K562 (cell line): Measurements from ENCODE around the gene TMEM247. TPM values are rescaled to one million over a fixed set of nuclear protein-coding genes. Genes with fewer than 3 reads are reported as not detected.

Source experiments
- ATAC-seq: fragments of 200-7000 bp; cut with Tn5 transposase; 3 replicates; pipeline ENCODE4 v1.9.1; 2020; ENCODE audit warnings: moderate library complexity
- BruUV-seq: library from RNA; stranded (reverse); fragments of 400-500 nt; replicated peaks from 2 replicates; lab custom pipeline; 2021; lab: Mats Ljungman, UMichigan
- CTCF ChIA-PET: fragments of 300-600 bp; formaldehyde crosslinking; extraction: SDS; loops from one replicate; lab custom pipeline; 2021; ENCODE audit warnings: low intra/inter-chr PET ratio; lab: Yijun Ruan, JAX
- POLR2A ChIA-PET: fragments of 300-600, 350-650 bp; sonication (Branson Sonifier 250); formaldehyde crosslinking; extraction: SDS; loops from one replicate; lab custom pipeline; 2021; ENCODE audit warnings: antibody characterized with exemption, inconsistent platforms; lab: Yijun Ruan, JAX
- DNase-seq, 4 experiments: peaks; one replicate each; pipeline versions ENCODE4 v3.0.0 to v3.0.0-alpha.2; 2011 to 2018; ENCODE audit warnings: low spot score in 3 of 4, mixed read lengths in 3 of 4; ENCODE audit errors: extremely low read depth in 1 of 4
- FAIRE-seq: peaks from 2 replicates; lab custom pipeline; 2011; peaks lifted over from hg19 to GRCh38; lab: Jason Lieb, UNC
- H2AFZ ChIP-seq: 2 replicates; pipeline ENCODE4 v1.6.0; 2011; ENCODE audit warnings: low read depth, low read length, control low read depth, inconsistent platforms
- H3K27ac ChIP-seq: fragments of 200-600 bp; 3 replicates; pipeline ENCODE4 v1.8.0; 2011; ENCODE audit warnings: low read depth, mild to moderate bottlenecking, control low read depth, inconsistent platforms, low read length, moderate library complexity, mixed read lengths; ENCODE audit errors: extremely low read depth
- H3K27me3 ChIP-seq, 2 experiments: fragments of 300-600 bp in 1 of 2; 2 replicates in 1 of 2; 3 replicates in 1 of 2; pipeline versions ENCODE4 v1.6.0 to v1.8.0; 2011; ENCODE audit warnings: inconsistent platforms in 2 of 2, low read length in 2 of 2, mild to moderate bottlenecking in 1 of 2, mixed read lengths in 1 of 2, moderate library complexity in 1 of 2; ENCODE audit not compliant: control insufficient read depth in 2 of 2, insufficient read depth in 2 of 2
- H3K36me3 ChIP-seq: fragments of 300-600 bp; 3 replicates; pipeline ENCODE4 v1.8.0; 2011; ENCODE audit warnings: mild to moderate bottlenecking, low read length, inconsistent platforms; ENCODE audit not compliant: control insufficient read depth, insufficient read depth
- H3K4me1 ChIP-seq, 2 experiments: fragments of 200-600 bp in 1 of 2; replicated peaks in 1 of 2; 2 replicates in 1 of 2; 3 replicates in 1 of 2; pipeline versions ENCODE4 v1.5.1 to v1.8.0; 2011; ENCODE audit warnings: inconsistent platforms in 2 of 2, low read length in 2 of 2, mild to moderate bottlenecking in 1 of 2, mixed read lengths in 1 of 2, moderate library complexity in 1 of 2; ENCODE audit not compliant: control insufficient read depth in 2 of 2, insufficient read depth in 2 of 2
- H3K4me2 ChIP-seq: 2 replicates; pipeline ENCODE4 v1.6.1; 2011; ENCODE audit warnings: low read length, control low read depth, inconsistent platforms, mixed read lengths; ENCODE audit not compliant: insufficient read depth
- H3K4me3 ChIP-seq: fragments of 200-600 bp; sonication (generic), shearing (Covaris generic); 2 replicates; pipeline ENCODE4 v1.5.1; 2016; ENCODE audit warnings: control low read depth, inconsistent platforms
- H3K79me2 ChIP-seq: fragments of 200-600 bp; 3 replicates; pipeline ENCODE4 v1.8.0; 2011; ENCODE audit warnings: low read length, inconsistent platforms; ENCODE audit not compliant: control insufficient read depth, insufficient read depth
- H3K9ac ChIP-seq, 2 experiments: 2 replicates each; pipeline versions ENCODE4 v1.6.0 to v1.6.1; 2011; ENCODE audit warnings: low read depth in 2 of 2, low read length in 2 of 2, control low read depth in 1 of 2, inconsistent platforms in 1 of 2, mild to moderate bottlenecking in 1 of 2, mixed read lengths in 1 of 2; ENCODE audit not compliant: insufficient read depth in 1 of 2
- H3K9me1 ChIP-seq: one replicate; pipeline ENCODE4 v1.6.0; 2011; ENCODE audit warnings: inconsistent platforms, mild to moderate bottlenecking, low read length, moderate library complexity; ENCODE audit not compliant: control insufficient read depth, insufficient read depth
- H3K9me3 ChIP-seq: replicated peaks from 2 replicates; pipeline ENCODE4 v1.5.1; 2011; ENCODE audit warnings: low read depth, low read length, inconsistent platforms; ENCODE audit not compliant: control insufficient read depth, insufficient read depth
- H4K20me1 ChIP-seq: replicated peaks from 2 replicates; pipeline ENCODE4 v1.6.1; 2011; ENCODE audit warnings: low read length, inconsistent platforms, mixed read lengths; ENCODE audit not compliant: control insufficient read depth, insufficient read depth
- CBX1 ChIP-seq: sonication (generic); IDR thresholded peaks from 2 replicates; pipeline ENCODE4 v1.6.1; 2016; ENCODE audit warnings: antibody characterized with exemption, low read depth, mild to moderate bottlenecking
- CREM ChIP-seq: IDR thresholded peaks from 2 replicates; pipeline ENCODE4 v1.6.1; 2014; ENCODE audit warnings: antibody characterized with exemption, low read depth
- POLR2G ChIP-seq: fragments of 200-400 bp; formaldehyde crosslinking; IDR thresholded peaks from 2 replicates; pipeline ENCODE4 v1.6.1; 2017; ENCODE audit warnings: low read depth, mild to moderate bottlenecking, antibody characterized with exemption, low read length, moderate library complexity
- RB1 ChIP-seq: fragments of 450-650 bp; IDR thresholded peaks from 2 replicates; pipeline ENCODE4 v1.6.1; 2017; ENCODE audit warnings: low read depth, mild to moderate bottlenecking
- RCOR1 ChIP-seq, 2 experiments: IDR thresholded peaks; 2 replicates each; pipeline ENCODE4 v1.6.1; 2012; ENCODE audit warnings: low read depth in 2 of 2, low read length in 2 of 2, borderline replicate concordance in 1 of 2, improper control_type of control experiment in 1 of 2
- STAG1 ChIP-seq: sonication (generic); formaldehyde crosslinking; IDR thresholded peaks from 2 replicates; pipeline ENCODE4 v1.5.0; 2020; ENCODE audit warnings: missing genetic modification reagents, borderline replicate concordance
- ZNF174 ChIP-seq: fragments of 250-450 bp; sonication (Bioruptor Pico); IDR thresholded peaks from 2 replicates; pipeline ENCODE4 v1.4.0; 2020; ENCODE audit warnings: mild to moderate bottlenecking
- WGBS: fragments of 100-300 bp; shearing (Covaris generic); methylation state at CpG from one replicate; pipeline ENCODE4 v1.1.6; 2016; ENCODE audit warnings: low coverage, mixed read lengths; ENCODE audit not compliant: insufficient coverage; ENCODE audit errors: missing lambda C conversion rate; 5-methylcytosine and 5-hydroxymethylcytosine counted together
- in situ Hi-C: fragments of 300-500 bp; cut with MboI; formaldehyde crosslinking; loops from 4 replicates; pipeline ENCODE4 v1.15.0; 2018; ENCODE audit warnings: inconsistent platforms, mixed read lengths
- intact Hi-C: fragments of 100-400 bp; cut with micrococcal nuclease; formaldehyde crosslinking; loops from 2 replicates; pipeline ENCODE4 v1.14.2; 2022
- polyA plus RNA-seq, 8 experiments: library from polyadenylated mRNA; depleted of rRNA in 4 of 8; stranded (reverse) in 5 of 8; unstranded in 3 of 8; fragments of >200 nt; fragmentation: Nextera tagmentation in 2 of 8; fragmentation: Illumina TruSeq in 1 of 8; extraction: Ambion mirVana in 2 of 8; extraction: Trizol in 1 of 8; gene quantifications; 2 replicates each; pipeline versions ENCODE4 v1.2.1 to v1.2.3, GENCODE V29; 2011 to 2014; ENCODE audit warnings: inconsistent platforms in 1 of 8, missing spikeins in 1 of 8
- total RNA-seq, 7 experiments: library from RNA; depleted of rRNA in 6 of 7; stranded (reverse); fragments of >200 nt in 6 of 7; fragmentation: Illumina TruSeq in 2 of 7; extraction: Trizol in 2 of 7; gene quantifications; 2 replicates each; pipeline versions ENCODE4 v1.2.1 to v1.2.3, GENCODE V29; 2011 to 2021; ENCODE audit warnings: low replicate concordance in 1 of 7
- TF ChIP-seq, protein P1 (sequence below): sonication (generic); formaldehyde crosslinking; IDR thresholded peaks from 2 replicates; pipeline ENCODE4 v1.8.0; 2022; ENCODE audit warnings: missing genetic modification reagents, mild to moderate bottlenecking, moderate library complexity, borderline replicate concordance
- TF ChIP-seq, protein P2 (sequence below), 2 experiments: fragments of 450-650 bp; formaldehyde crosslinking in 1 of 2; IDR thresholded peaks; 2 replicates each; pipeline versions ENCODE4 v1.4.0 to v1.6.1; 2014 to 2020; ENCODE audit warnings: mild to moderate bottlenecking in 2 of 2, borderline replicate concordance in 1 of 2, low read depth in 1 of 2
- TF ChIP-seq, protein P3 (sequence below): fragments of 450-650 bp; IDR thresholded peaks from 2 replicates; pipeline ENCODE4 v1.6.1; 2017; ENCODE audit warnings: mild to moderate bottlenecking, moderate library complexity

The TMEM247 gene
- total and polyA plus RNA-seq, 9 of the 15 experiments (the other 6 are each of a cell fraction or from before 2014, with no cell fraction given) = 0.24 to 4.7 (median 3.1) TPM

DNA sequence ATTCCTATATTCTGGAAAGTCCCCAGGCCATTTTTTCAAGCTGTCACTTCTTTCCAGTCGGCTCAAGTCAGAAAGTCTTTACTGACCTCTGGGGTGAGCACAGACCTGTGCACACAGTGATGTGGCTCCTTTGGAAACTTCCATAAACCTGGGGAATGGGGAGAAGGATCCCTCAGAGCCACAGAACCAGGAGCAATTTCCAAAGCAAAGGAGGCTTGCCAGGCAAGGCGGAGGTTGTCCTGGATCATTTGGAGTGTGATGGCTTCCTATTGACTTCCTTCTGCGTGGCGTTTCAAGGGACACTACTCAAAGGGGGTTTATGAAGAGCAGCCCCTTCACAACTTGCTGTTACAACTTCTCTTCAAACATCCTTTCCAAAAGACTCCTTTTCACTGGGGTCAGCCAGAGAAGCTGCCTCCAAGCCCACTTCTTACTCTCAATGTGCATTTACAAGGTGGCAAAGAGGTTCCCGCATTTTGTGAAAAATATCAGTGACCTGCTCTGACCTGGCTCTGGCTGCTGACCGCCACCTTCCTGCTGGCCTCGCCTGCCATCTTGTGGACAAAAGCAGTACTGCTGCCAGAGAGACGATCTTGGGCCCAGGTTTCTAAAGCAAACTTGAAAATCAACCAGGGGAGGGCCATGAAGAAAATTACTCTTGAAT is 18.2 kb upstream of the TMEM247 start:
- H3K4me3 ChIP-seq = no peak overlapping the region
- H3K27me3 ChIP-seq = no peaks in the 10 kb centered on the region
- H3K4me2 ChIP-seq = no peak overlapping the region
- WGBS = 25% methylated on average over 8 of the region's 8 CpGs
- no TSS peak for BruUV-seq
- H3K36me3 ChIP-seq = peaks cover 8% of the 10 kb centered on the region; the same call in 2 of the 3 replicates
- peaks cover 8 to 10% of the 10 kb centered on the region in 2 experiments; a peak in 4 of 5 replicates for H3K4me1 ChIP-seq
- ATAC-seq (peak; percentile 83), DNase-seq (peak; percentile 76 to 84 (median 82)), FAIRE-seq (peak; percentile 87)
- H3K9me1 ChIP-seq = peaks cover 2% of the 10 kb centered on the region
- H4K20me1 ChIP-seq = peaks cover 12% of the 10 kb centered on the region; the same call in 1 of the 2 replicates
- ChIA-PET POLR2A (interaction anchor here (0.7 kb wide), 1 partner anchor 189 kb away, joined by 3 read pairs; no protein-coding TSS in a partner anchor), CTCF (interaction anchor here (0.6 to 2.6 kb wide), 12 partner anchors 129 to 818 kb away, joined by 3 to 48 read pairs (median 3); no protein-coding TSS in a partner anchor)
- no peak overlapping the region; a peak in 1 of 4 replicates for H3K9ac ChIP-seq
- H3K9me3 ChIP-seq = no peaks in the 10 kb centered on the region
- H2AFZ ChIP-seq = no peak overlapping the region
- H3K27ac ChIP-seq = no peak overlapping the region; the same call in 2 of the 3 replicates
- intact Hi-C loops (loop anchor here (1.0 to 2.0 kb wide), 5 partner anchors 96 to 468 kb away; partner anchors contain the start of gene EPAS1), in situ Hi-C loops (no loop called here)
- no peaks in the 10 kb centered on the region for H3K79me2 ChIP-seq
- TF ChIP-seq STAG1 (CRISPR knock-in tag) (peak; percentile 100), POLR2G (no peak), CREM (peak; percentile 26; the same call in 1 of the 2 replicates), RCOR1 (IDR thresholded peaks at IDR 0.05; ENCODE audit: borderline replicate concordance in 1 of 2, low read depth in 2 of 2, low read length in 2 of 2) (0 out of 4 replicates have a peak, but pooled peaks of 1 of the 2 experiments have one; percentile 10), ZNF174 (CRISPR knock-in tag) (no peak), RB1 (peak; percentile 58; the same call in 1 of the 2 replicates), CBX1 (no peak)
- TF ChIP-seq, protein P1, sequence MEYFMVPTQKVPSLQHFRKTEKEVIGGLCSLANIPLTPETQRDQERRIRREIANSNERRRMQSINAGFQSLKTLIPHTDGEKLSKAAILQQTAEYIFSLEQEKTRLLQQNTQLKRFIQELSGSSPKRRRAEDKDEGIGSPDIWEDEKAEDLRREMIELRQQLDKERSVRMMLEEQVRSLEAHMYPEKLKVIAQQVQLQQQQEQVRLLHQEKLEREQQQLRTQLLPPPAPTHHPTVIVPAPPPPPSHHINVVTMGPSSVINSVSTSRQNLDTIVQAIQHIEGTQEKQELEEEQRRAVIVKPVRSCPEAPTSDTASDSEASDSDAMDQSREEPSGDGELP (CRISPR knock-in tag) = peak; percentile 21; the same call in 1 of the 2 replicates
- TF ChIP-seq, protein P2, sequence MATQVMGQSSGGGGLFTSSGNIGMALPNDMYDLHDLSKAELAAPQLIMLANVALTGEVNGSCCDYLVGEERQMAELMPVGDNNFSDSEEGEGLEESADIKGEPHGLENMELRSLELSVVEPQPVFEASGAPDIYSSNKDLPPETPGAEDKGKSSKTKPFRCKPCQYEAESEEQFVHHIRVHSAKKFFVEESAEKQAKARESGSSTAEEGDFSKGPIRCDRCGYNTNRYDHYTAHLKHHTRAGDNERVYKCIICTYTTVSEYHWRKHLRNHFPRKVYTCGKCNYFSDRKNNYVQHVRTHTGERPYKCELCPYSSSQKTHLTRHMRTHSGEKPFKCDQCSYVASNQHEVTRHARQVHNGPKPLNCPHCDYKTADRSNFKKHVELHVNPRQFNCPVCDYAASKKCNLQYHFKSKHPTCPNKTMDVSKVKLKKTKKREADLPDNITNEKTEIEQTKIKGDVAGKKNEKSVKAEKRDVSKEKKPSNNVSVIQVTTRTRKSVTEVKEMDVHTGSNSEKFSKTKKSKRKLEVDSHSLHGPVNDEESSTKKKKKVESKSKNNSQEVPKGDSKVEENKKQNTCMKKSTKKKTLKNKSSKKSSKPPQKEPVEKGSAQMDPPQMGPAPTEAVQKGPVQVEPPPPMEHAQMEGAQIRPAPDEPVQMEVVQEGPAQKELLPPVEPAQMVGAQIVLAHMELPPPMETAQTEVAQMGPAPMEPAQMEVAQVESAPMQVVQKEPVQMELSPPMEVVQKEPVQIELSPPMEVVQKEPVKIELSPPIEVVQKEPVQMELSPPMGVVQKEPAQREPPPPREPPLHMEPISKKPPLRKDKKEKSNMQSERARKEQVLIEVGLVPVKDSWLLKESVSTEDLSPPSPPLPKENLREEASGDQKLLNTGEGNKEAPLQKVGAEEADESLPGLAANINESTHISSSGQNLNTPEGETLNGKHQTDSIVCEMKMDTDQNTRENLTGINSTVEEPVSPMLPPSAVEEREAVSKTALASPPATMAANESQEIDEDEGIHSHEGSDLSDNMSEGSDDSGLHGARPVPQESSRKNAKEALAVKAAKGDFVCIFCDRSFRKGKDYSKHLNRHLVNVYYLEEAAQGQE (IDR thresholded peaks at IDR 0.05; ENCODE audit: borderline replicate concordance) = peak; percentile 90
- TF ChIP-seq, protein P2 (CRISPR knock-in tag; IDR thresholded peaks at IDR 0.05; ENCODE audit: low read depth) = no peak
- TF ChIP-seq, protein P3, sequence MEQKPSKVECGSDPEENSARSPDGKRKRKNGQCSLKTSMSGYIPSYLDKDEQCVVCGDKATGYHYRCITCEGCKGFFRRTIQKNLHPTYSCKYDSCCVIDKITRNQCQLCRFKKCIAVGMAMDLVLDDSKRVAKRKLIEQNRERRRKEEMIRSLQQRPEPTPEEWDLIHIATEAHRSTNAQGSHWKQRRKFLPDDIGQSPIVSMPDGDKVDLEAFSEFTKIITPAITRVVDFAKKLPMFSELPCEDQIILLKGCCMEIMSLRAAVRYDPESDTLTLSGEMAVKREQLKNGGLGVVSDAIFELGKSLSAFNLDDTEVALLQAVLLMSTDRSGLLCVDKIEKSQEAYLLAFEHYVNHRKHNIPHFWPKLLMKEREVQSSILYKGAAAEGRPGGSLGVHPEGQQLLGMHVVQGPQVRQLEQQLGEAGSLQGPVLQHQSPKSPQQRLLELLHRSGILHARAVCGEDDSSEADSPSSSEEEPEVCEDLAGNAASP = peak; percentile 83
